ENCODE results near the gene SLC38A3.

The SLC38A3 gene

DNA sequence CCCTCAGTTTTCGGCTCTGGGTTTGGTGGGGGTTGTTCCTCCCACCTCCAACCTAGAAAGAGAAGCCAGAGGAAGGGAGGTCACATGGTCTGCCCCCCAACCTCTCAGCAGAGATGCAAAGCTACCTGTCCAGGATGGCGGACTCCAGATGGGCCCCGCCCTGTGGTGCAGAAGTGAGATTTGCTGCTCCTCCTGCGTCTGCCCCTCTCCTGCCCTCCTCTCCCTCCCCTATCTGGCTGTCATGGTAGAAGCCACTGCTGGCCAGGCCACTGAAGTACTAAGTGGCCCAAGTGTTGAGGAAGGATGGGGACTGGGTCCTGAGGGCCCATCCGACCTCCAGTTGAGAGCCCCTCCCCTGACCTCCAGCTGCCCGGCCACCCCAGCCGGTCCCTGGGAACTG is 61.8 kb downstream of the SLC38A3 start:
- DNase-seq (ENCODE audit: low read depth, low spot score): no peak

DNA sequence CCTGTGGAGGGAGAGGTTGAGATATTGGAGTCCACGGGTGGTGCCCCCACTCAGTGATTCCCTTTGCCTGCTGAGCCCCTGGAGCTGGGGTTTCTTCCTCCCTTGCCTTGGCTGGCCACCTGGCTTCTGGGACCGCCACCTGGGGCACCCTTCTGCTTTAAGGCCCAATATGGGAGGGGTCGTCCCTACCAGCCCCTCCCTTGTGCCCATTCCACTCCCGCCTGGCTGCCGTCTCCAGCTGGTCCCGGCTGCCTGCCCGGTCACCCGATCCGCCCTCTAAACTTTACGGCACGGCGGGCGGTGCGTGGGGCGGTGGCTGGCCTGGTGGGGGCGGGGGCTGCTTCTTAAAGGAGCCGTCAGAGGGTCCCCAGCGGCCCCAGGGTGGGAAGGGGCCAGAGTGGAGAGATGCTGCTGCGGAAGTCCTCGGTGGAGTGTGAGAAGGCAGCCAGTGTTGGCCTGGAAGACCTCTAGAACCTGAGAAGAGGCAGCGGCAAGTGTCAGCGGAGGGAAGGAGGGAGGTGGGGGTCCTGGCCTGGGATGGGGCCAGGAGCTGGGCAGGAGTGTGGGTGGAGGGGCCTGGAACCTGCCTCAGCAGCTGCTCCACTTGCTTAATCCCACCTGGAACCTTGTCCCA is 62.3 kb downstream of the SLC38A3 start:
- DNase-seq (ENCODE audit: low read depth, low spot score): no peak

DNA sequence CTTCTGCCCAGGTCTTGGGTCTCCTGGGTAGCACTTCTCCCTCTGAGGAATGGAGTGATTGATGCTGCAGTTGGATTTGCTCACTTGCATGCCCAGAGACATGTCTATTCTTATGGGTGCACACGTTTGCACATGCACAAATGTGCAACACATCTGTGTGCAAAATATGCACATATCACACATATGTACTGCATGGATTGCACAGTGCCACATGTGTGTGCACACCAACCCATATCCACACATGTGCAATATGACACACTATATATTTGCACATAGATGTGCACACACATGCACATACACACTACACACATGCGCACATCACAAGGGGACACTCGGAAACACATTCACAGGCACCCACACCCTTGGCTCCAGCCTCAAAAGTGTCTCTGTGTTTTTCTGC is 63.2 kb downstream of the SLC38A3 start:
- DNase-seq (ENCODE audit: low read depth, low spot score): no peak

DNA sequence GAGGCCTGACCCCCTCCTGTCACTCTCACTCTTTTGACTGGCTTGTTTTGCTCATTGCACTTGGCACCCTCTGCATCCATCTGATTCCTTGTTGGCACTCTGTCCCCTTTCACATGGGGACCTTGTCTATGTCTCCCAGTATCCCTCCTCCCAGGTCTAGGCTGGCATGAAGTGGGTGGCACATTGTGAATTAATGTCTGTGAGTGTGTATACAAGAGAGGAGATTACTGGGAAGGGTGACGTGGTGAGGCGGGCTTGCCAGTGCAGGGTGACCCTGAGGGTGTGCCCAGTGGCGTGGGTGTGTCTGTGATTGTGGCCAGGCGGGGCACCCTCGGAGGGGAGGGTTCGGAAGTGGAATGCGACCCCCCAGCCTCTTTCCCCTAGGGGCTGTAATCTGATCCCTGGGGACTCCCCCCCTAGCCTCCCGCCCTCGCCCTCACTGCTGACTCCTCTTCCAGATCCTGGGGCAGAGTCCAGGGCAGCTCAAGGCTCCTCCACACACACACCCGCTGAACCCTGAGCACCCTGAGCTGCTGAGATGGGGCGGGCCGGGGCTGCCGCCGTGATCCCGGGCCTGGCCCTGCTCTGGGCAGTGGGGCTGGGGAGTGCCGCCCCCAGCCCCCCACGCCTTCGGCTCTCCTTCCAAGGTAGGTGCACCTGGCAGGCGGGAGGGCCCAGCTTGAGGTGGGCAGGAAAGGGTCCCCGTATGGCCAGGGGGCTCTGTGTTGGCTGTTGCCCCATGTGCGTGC is 63.8 kb downstream of the SLC38A3 start, which contains the start of gene SEMA3B:
TSS of gene SEMA3B (plus strand) at position 445 of the 749 bp plus-strand sequence. CDS start at position 539, 94 bp downstream.
- peak; percentile 43 for DNase-seq (ENCODE audit: low read depth, low spot score)

DNA sequence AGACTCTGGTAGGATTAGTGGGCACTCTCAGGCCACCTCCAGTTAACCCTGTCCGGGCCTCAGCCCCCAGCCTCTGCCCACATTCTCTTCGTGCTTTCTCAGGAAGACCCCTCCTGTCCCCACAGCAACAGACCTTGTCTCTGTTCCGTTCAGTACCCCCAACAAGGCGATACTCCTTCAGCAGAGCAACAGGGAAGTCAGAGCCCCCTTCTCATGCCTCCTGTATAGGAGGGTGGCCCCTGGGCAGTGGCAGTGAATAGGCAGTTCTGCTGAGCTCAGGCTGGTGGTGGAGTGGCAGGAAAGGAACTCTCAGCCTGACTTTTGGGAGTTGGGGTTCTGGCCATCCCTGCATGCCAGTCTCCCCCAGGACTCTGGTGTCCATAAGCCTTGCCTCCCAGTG is 64.4 kb downstream of the SLC38A3 start:
- DNase-seq (ENCODE audit: low read depth, low spot score): no peak

DNA sequence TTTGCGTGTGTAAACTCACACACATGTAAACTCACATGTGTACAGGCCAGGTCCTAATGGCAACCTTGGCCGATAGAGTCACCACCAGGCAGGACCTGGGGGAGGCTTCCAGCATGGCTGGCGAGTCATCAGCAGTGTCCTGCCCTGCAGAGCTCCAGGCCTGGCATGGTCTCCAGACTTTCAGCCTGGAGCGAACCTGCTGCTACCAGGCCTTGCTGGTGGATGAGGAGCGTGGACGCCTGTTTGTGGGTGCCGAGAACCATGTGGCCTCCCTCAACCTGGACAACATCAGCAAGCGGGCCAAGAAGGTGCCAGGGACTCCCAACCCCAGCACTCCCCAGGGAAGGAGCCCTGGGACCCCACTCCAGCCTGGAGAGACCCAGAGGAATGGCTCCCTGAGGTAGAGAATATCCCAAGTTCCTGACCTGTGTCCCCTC is 64.9 kb downstream of the SLC38A3 start:
- DNase-seq (ENCODE audit: low read depth, low spot score): no peak

DNA sequence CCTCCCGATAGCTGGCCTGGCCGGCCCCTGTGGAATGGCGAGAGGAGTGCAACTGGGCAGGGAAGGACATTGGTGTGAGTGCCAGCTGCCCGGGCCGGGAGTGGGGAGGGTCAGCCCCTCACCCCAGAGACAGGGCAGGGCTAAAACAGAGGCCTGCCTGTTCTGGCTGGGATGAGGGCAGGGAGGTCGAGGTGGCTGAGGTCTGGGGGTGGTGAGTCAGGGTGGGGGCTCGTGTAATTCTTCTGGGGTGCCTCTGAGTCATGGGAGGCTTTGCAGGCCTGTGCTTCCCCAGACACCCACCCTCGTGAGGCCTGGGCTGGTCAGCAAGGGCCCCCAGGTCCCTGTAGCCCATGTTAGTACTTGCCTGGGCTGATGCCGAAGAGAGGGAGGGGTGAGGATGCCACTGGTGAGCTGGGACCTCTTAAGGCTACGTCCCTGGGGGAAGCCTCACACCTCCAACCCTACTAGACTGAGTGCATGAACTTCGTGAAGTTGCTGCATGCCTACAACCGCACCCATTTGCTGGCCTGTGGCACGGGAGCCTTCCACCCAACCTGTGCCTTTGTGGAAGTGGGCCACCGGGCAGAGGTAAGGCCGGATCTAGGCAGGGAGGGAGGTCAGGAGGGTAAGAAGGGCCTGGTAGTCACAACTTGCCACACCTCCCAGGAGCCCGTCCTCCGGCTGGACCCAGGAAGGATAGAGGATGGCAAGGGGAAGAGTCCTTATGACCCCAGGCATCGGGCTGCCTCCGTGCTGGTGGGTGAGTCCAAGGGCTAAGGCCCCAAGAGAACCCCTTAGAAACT is 65.6 kb downstream of the SLC38A3 start:
- DNase-seq (ENCODE audit: low read depth, low spot score): no peak

Measured in ELF-1 (cell line).